Measurements from ENCODE around the gene SRGAP1.

- TF ChIP-seq REST (IDR thresholded peaks at IDR 0.05; ENCODE audit: borderline replicate concordance) (no peak), TAF1 (IDR thresholded peaks at IDR 0.05; ENCODE audit: low read depth) (no peak), CTCF (IDR thresholded peaks at IDR 0.05; ENCODE audit: poor library complexity, severe bottlenecking) (no peak), MXI1 (conservative IDR thresholded peaks at IDR 0.05; ENCODE audit: poor library complexity, severe bottlenecking) (no peak), EP300 (conservative IDR thresholded peaks at IDR 0.05; ENCODE audit: poor library complexity, severe bottlenecking) (no peak), POLR2AphosphoS5 (IDR thresholded peaks at IDR 0.05) (no peak), RAD21 (conservative IDR thresholded peaks at IDR 0.05) (no peak), EZH2 (IDR thresholded peaks at IDR 0.05; ENCODE audit: borderline replicate concordance, insufficient read depth, low read length, poor library complexity, severe bottlenecking) (no peak), SMC3 (conservative IDR thresholded peaks at IDR 0.05; ENCODE audit: poor library complexity) (no peak)
Observed at GRCh38 chr12:63885401-63885800, 40.9 kb downstream of the SRGAP1 start.

Measured in neural cell (in vitro differentiated cells).